ENCODE measurements around the gene MIF. TPM values are rescaled to one million over a fixed set of nuclear protein-coding genes. Genes with fewer than 3 reads are reported as not detected.

Gene MIF
- total RNA-seq (100 to 1,000 TPM; 213 to 226 TPM), total RNA-seq (2.8 to 45.4 (median 8.4) reads per million in 172 experiments)
- 185 TPM for polyA plus RNA-seq (2013, experiment 1 of 2)
- 185 TPM for polyA plus RNA-seq (2013, experiment 2 of 2)

GRCh38 chr22:23893945-23894709, at the start of gene MIF:
Gene MIF (plus strand): TSS chr22:23894383. CDS start chr22:23894475, 92 bp downstream.
- Mint-ChIP-seq H3K27me3 (no peaks in the 10 kb centered on the region), H3K4me3 (peak within 1 kb of the TSS; percentile 95), H3K4me1 (ENCODE audit: low read depth) (peaks cover 29% of the 10 kb centered on the region), H3K36me3 (ENCODE audit: low read depth) (peaks cover 41% of the 10 kb centered on the region), H3K27ac (peak within 1 kb of the TSS; percentile 97), H3K9me3 (no peaks in the 10 kb centered on the region)
- POLR2A ChIA-PET, result interaction anchor here (0.6 to 3.3 kb wide), 21 partner anchors 9 to 1911 kb away, joined by 3 to 89 read pairs (median 4); partner anchors contain the start of genes ADORA2A, MMP11, SLC2A11 and SMARCB1
- ATAC-seq (ENCODE audit: poor library complexity) (peak; percentile 78), DNase-seq (peak; percentile 85 to 98 (median 94))
- Histone ChIP-seq H3K4me3 (ENCODE audit: low read length) (peak within 1 kb of the TSS; percentile 79), H3K27ac (ENCODE audit: low read depth in 1 of 2, low read length in 2 of 2) (peak within 1 kb of the TSS; percentile 84 to 91), H3K36me3 (ENCODE audit: insufficient read depth, low read length) (peaks cover 18% of the 10 kb centered on the region), H3K4me1 (ENCODE audit: insufficient read depth, low read length) (peaks cover 30% of the 10 kb centered on the region), H3K27me3 (ENCODE audit: control insufficient read depth in 1 of 2, insufficient read depth in 2 of 2, low read length in 2 of 2) (no peaks in the 10 kb centered on the region), H3K9me3 (ENCODE audit: control insufficient read depth in 1 of 2, insufficient read depth in 1 of 2, low read length in 2 of 2) (no peaks in the 10 kb centered on the region)
- CTCF ChIA-PET, result interaction anchor here (0.6 to 2.2 kb wide), 10 partner anchors 15 to 263 kb away, joined by 3 to 16 read pairs (median 6); partner anchors contain the start of genes CABIN1, SLC2A11 and ZNF70
- intact Hi-C loops (cut with DNase I, micrococcal nuclease), result loop anchor here (1.0 to 5.0 kb wide), 4 partner anchors 20 to 108 kb away; partner anchors contain the start of genes SLC2A11 (in 1 of the 2) and SMARCB1 (in 1 of the 2)
- peak; percentile 90 for TF ChIP-seq CTCF (IDR thresholded peaks at IDR 0.05)

- no peak overlapping the region for H3K4me3 Mint-ChIP-seq
- no peaks in the 10 kb centered on the region for H3K4me1 Mint-ChIP-seq (ENCODE audit: low read depth)
- intact Hi-C loops (cut with DNase I, micrococcal nuclease), result loop anchor here (5.0 kb wide), 4 partner anchors 72 to 302 kb away; partner anchors contain the start of genes CHCHD10 (in 1 of the 2) and MMP11 (in 1 of the 2)
- CTCF ChIA-PET, result no interaction called here
- Histone ChIP-seq H3K4me3 (ENCODE audit: low read length) (no peak overlapping the region), H3K4me1 (ENCODE audit: insufficient read depth, low read length) (peaks cover 10% of the 10 kb centered on the region), H3K27me3 (ENCODE audit: control insufficient read depth in 1 of 2, insufficient read depth in 2 of 2, low read length in 2 of 2) (peaks cover 0 to 1% of the 10 kb centered on the region in 2 experiments), H3K36me3 (ENCODE audit: insufficient read depth, low read length) (no peaks in the 10 kb centered on the region), H3K9me3 (ENCODE audit: control insufficient read depth in 1 of 2, insufficient read depth in 1 of 2, low read length in 2 of 2) (no peaks in the 10 kb centered on the region), H3K27ac (ENCODE audit: low read depth in 1 of 2, low read length in 2 of 2) (no peak overlapping the region)
- no peak for ATAC-seq (ENCODE audit: poor library complexity)
- POLR2A ChIA-PET, result interaction anchor here (1.4 kb wide), 1 partner anchor 13 kb away, joined by 3 read pairs; the partner anchor contains the start of gene SLC2A11
- no peak for DNase-seq
- no peaks in the 10 kb centered on the region for H3K27me3 Mint-ChIP-seq
- no peak overlapping the region for H3K27ac Mint-ChIP-seq
- TF ChIP-seq CTCF (IDR thresholded peaks at IDR 0.05), result no peak
- H3K9me3 Mint-ChIP-seq, result no peaks in the 10 kb centered on the region
- no peaks in the 10 kb centered on the region for H3K36me3 Mint-ChIP-seq (ENCODE audit: low read depth)
Observed at GRCh38 chr22:23844739-23845202, 49.4 kb upstream of the MIF start.

- H3K9me3 Mint-ChIP-seq, result no peaks in the 10 kb centered on the region
- intact Hi-C loops (cut with DNase I, micrococcal nuclease), result loop anchor here (5.0 kb wide), 4 partner anchors 73 to 303 kb away; partner anchors contain the start of genes CHCHD10 (in 1 of the 2) and MMP11 (in 1 of the 2)
- Histone ChIP-seq H3K27me3 (ENCODE audit: control insufficient read depth in 1 of 2, insufficient read depth in 2 of 2, low read length in 2 of 2) (peaks cover 0 to 2% of the 10 kb centered on the region in 2 experiments), H3K27ac (ENCODE audit: low read depth in 1 of 2, low read length in 2 of 2) (no peak overlapping the region), H3K4me3 (ENCODE audit: low read length) (no peak overlapping the region), H3K9me3 (ENCODE audit: control insufficient read depth in 1 of 2, insufficient read depth in 1 of 2, low read length in 2 of 2) (no peaks in the 10 kb centered on the region), H3K4me1 (ENCODE audit: insufficient read depth, low read length) (peaks cover 11% of the 10 kb centered on the region), H3K36me3 (ENCODE audit: insufficient read depth, low read length) (no peaks in the 10 kb centered on the region)
- H3K27me3 Mint-ChIP-seq, result no peaks in the 10 kb centered on the region
- no peak overlapping the region for H3K27ac Mint-ChIP-seq
- DNase-seq, result no peak
- H3K4me1 Mint-ChIP-seq (ENCODE audit: low read depth), result no peaks in the 10 kb centered on the region
- ATAC-seq (ENCODE audit: poor library complexity), result no peak
- no peak overlapping the region for H3K4me3 Mint-ChIP-seq
- no peak for TF ChIP-seq CTCF (IDR thresholded peaks at IDR 0.05)
- POLR2A ChIA-PET, result no interaction called here
- CTCF ChIA-PET, result interaction anchor here (1.3 kb wide), 1 partner anchor 49 kb away, joined by 4 read pairs; the partner anchor contains the start of gene MIF
- H3K36me3 Mint-ChIP-seq (ENCODE audit: low read depth), result no peaks in the 10 kb centered on the region
Observed at GRCh38 chr22:23845265-23846080, 48.7 kb upstream of the MIF start.
